ENCODE data around the gene CHIA. TPM values are rescaled to one million over a fixed set of nuclear protein-coding genes. Genes with fewer than 3 reads are reported as not detected.

CHIA gene
- total and polyA plus RNA-seq, 4 donors, result 0.06 TPM; not detected in 3

GRCh38 chr1:111354584-111354983, 63.9 kb downstream of the CHIA start:
- Histone ChIP-seq H3K9me3 (ENCODE audit: control insufficient read depth in 4 of 4, low read length in 3 of 4) (no peaks in the 10 kb centered on the region), H3K27ac (ENCODE audit: low read depth in 1 of 2, low read length in 2 of 2) (no peak overlapping the region), H3K4me3 (ENCODE audit: low read depth in 1 of 3, low read length in 3 of 3) (no peak overlapping the region), H3K9ac (ENCODE audit: low read depth in 1 of 2, low read length in 2 of 2) (no peak overlapping the region), H3K4me1 (ENCODE audit: control insufficient read depth in 4 of 4, insufficient read depth in 4 of 4, low read length in 3 of 4) (no peaks in the 10 kb centered on the region), H3K27me3 (ENCODE audit: control insufficient read depth in 4 of 4, insufficient read depth in 4 of 4, low read length in 3 of 4) (no peaks in the 10 kb centered on the region), H3K36me3 (ENCODE audit: control insufficient read depth in 4 of 4, insufficient read depth in 3 of 4, low read depth in 1 of 4, low read length in 3 of 4) (no peaks in the 10 kb centered on the region)
- no peak for TF ChIP-seq SP1 (IDR thresholded peaks at IDR 0.05)
- no peak for TF ChIP-seq FOXA2 (IDR thresholded peaks at IDR 0.05)
- no peak for TF ChIP-seq HNF4G (IDR thresholded peaks at IDR 0.05)
- no peak for TF ChIP-seq MAX (IDR thresholded peaks at IDR 0.05)
- no peak for TF ChIP-seq RAD21 (IDR thresholded peaks at IDR 0.05)
- no peak for TF ChIP-seq HNF4A (conservative IDR thresholded peaks at IDR 0.05)
- no peak for TF ChIP-seq NR2F2 (IDR thresholded peaks at IDR 0.05)
- TF ChIP-seq RXRA (IDR thresholded peaks at IDR 0.05), result no peak
- no peak for TF ChIP-seq JUND (IDR thresholded peaks at IDR 0.05)
- TF ChIP-seq EGR1 (IDR thresholded peaks at IDR 0.05; ENCODE audit: low read depth in 2 of 2), result no peak
- TF ChIP-seq REST (IDR thresholded peaks at IDR 0.05), result no peak
- TF ChIP-seq YY1 (IDR thresholded peaks at IDR 0.05), result no peak
- no peak for TF ChIP-seq ZBTB33 (IDR thresholded peaks at IDR 0.05)
- no peak for TF ChIP-seq FOXA1 (IDR thresholded peaks at IDR 0.05)
- no peak for TF ChIP-seq ATF3 (IDR thresholded peaks at IDR 0.05)
- TF ChIP-seq TAF1 (conservative IDR thresholded peaks at IDR 0.05), result no peak
- TF ChIP-seq GABPA (IDR thresholded peaks at IDR 0.05 in 1 of 2, conservative IDR thresholded peaks at IDR 0.05 in 1 of 2), result no peak
- TF ChIP-seq CTCF (IDR thresholded peaks at IDR 0.05; ENCODE audit: low read depth, low read length, missing input control), result no peak
- no peak for DNase-seq (ENCODE audit: low spot score)

All from liver (tissue), 9 donors.